Measurements from ENCODE around the gene TANGO2. TPM values are rescaled to one million over a fixed set of nuclear protein-coding genes. Genes with fewer than 3 reads are reported as not detected.

The TANGO2 gene
- total and polyA plus RNA-seq, 4 donors, result 24.8 to 45.3 (median 36.6) TPM

GRCh38 chr22:19974935-19975706 is 45.8 kb upstream of the TANGO2 start:
- peaks cover 0 to 8% of the 10 kb centered on the region in 2 donors for H3K36me3 ChIP-seq (ENCODE audit: control insufficient read depth in 1 of 2, insufficient read depth in 2 of 2, low read length in 1 of 2)
- intact Hi-C loops (cut with DNase I), result loop anchor here in 1 of 2 donors (10.0 kb wide), 1 partner anchor 110 kb away; the partner anchor contains the start of gene DGCR8
- H3K4me3 ChIP-seq (ENCODE audit: low read length in 2 of 2), result no peak overlapping the region
- no peaks in the 10 kb centered on the region for H3K9me3 ChIP-seq (ENCODE audit: control insufficient read depth, low read length)
- H3K27me3 ChIP-seq (ENCODE audit: control insufficient read depth in 1 of 2, insufficient read depth in 2 of 2, low read length in 1 of 2), result no peaks in the 10 kb centered on the region
- no peaks in the 10 kb centered on the region for H3K4me1 ChIP-seq (ENCODE audit: control insufficient read depth in 1 of 2, insufficient read depth in 2 of 2, low read length in 2 of 2)
- peak overlapping the region in 1 of 2 donors; percentile 4 for H3K27ac ChIP-seq (ENCODE audit: low read depth in 1 of 2, low read length in 2 of 2)
- no peak for DNase-seq
- ATAC-seq (ENCODE audit: low FRiP score), result no peak
- 74 to 80% methylated on average over 13 of the region's 13 CpGs for WGBS, 2 donors

GRCh38 chr22:19975707-19976035 is 45.2 kb upstream of the TANGO2 start:
- ATAC-seq (ENCODE audit: low FRiP score) (no peak), DNase-seq (no peak)
- Histone ChIP-seq H3K27me3 (ENCODE audit: control insufficient read depth in 1 of 2, insufficient read depth in 2 of 2, low read length in 1 of 2) (no peaks in the 10 kb centered on the region), H3K27ac (ENCODE audit: low read depth in 1 of 2, low read length in 2 of 2) (no peak overlapping the region), H3K4me3 (ENCODE audit: low read length in 2 of 2) (no peak overlapping the region), H3K9me3 (ENCODE audit: control insufficient read depth, low read length) (no peaks in the 10 kb centered on the region), H3K36me3 (ENCODE audit: control insufficient read depth in 1 of 2, insufficient read depth in 2 of 2, low read length in 1 of 2) (peaks cover 0 to 8% of the 10 kb centered on the region in 2 donors), H3K4me1 (ENCODE audit: control insufficient read depth in 1 of 2, insufficient read depth in 2 of 2, low read length in 2 of 2) (no peaks in the 10 kb centered on the region)
- WGBS, 2 donors, result 84 to 87% methylated on average over 4 of the region's 4 CpGs
- intact Hi-C loops (cut with DNase I), result loop anchor here in 1 of 2 donors (10.0 kb wide), 1 partner anchor 109 kb away; the partner anchor contains the start of gene DGCR8

GRCh38 chr22:19976671-19977070 is 44.2 kb upstream of the TANGO2 start:
- H3K36me3 ChIP-seq (ENCODE audit: control insufficient read depth in 1 of 2, insufficient read depth in 2 of 2, low read length in 1 of 2), result peaks cover 0 to 8% of the 10 kb centered on the region in 2 donors

GRCh38 chr22:19977296-19978243 is 43.3 kb upstream of the TANGO2 start:
- Histone ChIP-seq H3K36me3 (ENCODE audit: control insufficient read depth in 1 of 2, insufficient read depth in 2 of 2, low read length in 1 of 2) (peaks cover 0 to 8% of the 10 kb centered on the region in 2 donors), H3K27ac (ENCODE audit: low read depth in 1 of 2, low read length in 2 of 2) (no peak overlapping the region), H3K27me3 (ENCODE audit: control insufficient read depth in 1 of 2, insufficient read depth in 2 of 2, low read length in 1 of 2) (no peaks in the 10 kb centered on the region), H3K9me3 (ENCODE audit: control insufficient read depth, low read length) (no peaks in the 10 kb centered on the region), H3K4me1 (ENCODE audit: control insufficient read depth in 1 of 2, insufficient read depth in 2 of 2, low read length in 2 of 2) (no peaks in the 10 kb centered on the region), H3K4me3 (ENCODE audit: low read length in 2 of 2) (no peak overlapping the region)
- ATAC-seq (ENCODE audit: low FRiP score) (no peak), DNase-seq (no peak)
- intact Hi-C loops (cut with DNase I), result loop anchor here in 1 of 2 donors (10.0 kb wide), 1 partner anchor 107 kb away; the partner anchor contains the start of gene DGCR8
- WGBS, 2 donors, result 88 to 92% methylated on average over 32 of the region's 32 CpGs

More at GRCh38 chr22:19976671-19977070, 44.2 kb upstream of the TANGO2 start:
- no peaks in the 10 kb centered on the region for H3K4me1 ChIP-seq (ENCODE audit: control insufficient read depth in 1 of 2, insufficient read depth in 2 of 2, low read length in 2 of 2)
- H3K27me3 ChIP-seq (ENCODE audit: control insufficient read depth in 1 of 2, insufficient read depth in 2 of 2, low read length in 1 of 2), result no peaks in the 10 kb centered on the region
- 86 to 88% methylated on average over 3 of the region's 3 CpGs for WGBS, 2 donors
- H3K4me3 ChIP-seq (ENCODE audit: low read length in 2 of 2), result no peak overlapping the region
- no peak overlapping the region for H3K27ac ChIP-seq (ENCODE audit: low read depth in 1 of 2, low read length in 2 of 2)
- DNase-seq (no peak), ATAC-seq (ENCODE audit: low FRiP score) (no peak)
- intact Hi-C loops (cut with DNase I), result loop anchor here in 1 of 2 donors (10.0 kb wide), 1 partner anchor 108 kb away; the partner anchor contains the start of gene DGCR8
- no peaks in the 10 kb centered on the region for H3K9me3 ChIP-seq (ENCODE audit: control insufficient read depth, low read length)

GRCh38 chr22:19978748-19979147 is 42.2 kb upstream of the TANGO2 start:
- Histone ChIP-seq H3K9me3 (ENCODE audit: control insufficient read depth, low read length) (no peaks in the 10 kb centered on the region), H3K36me3 (ENCODE audit: control insufficient read depth in 1 of 2, insufficient read depth in 2 of 2, low read length in 1 of 2) (peaks cover 0 to 6% of the 10 kb centered on the region in 2 donors), H3K4me1 (ENCODE audit: control insufficient read depth in 1 of 2, insufficient read depth in 2 of 2, low read length in 2 of 2) (no peaks in the 10 kb centered on the region), H3K27ac (ENCODE audit: low read depth in 1 of 2, low read length in 2 of 2) (no peak overlapping the region), H3K27me3 (ENCODE audit: control insufficient read depth in 1 of 2, insufficient read depth in 2 of 2, low read length in 1 of 2) (no peaks in the 10 kb centered on the region), H3K4me3 (ENCODE audit: low read length in 2 of 2) (no peak overlapping the region)
- DNase-seq (no peak), ATAC-seq (ENCODE audit: low FRiP score) (no peak)
- WGBS, 2 donors, result 87 to 92% methylated on average over 17 of the region's 17 CpGs
- intact Hi-C loops (cut with DNase I), result loop anchor here in 1 of 2 donors (10.0 kb wide), 1 partner anchor 106 kb away; the partner anchor contains the start of gene DGCR8

GRCh38 chr22:19979712-19980493 is 41.0 kb upstream of the TANGO2 start:
- H3K36me3 ChIP-seq (ENCODE audit: control insufficient read depth in 1 of 2, insufficient read depth in 2 of 2, low read length in 1 of 2), result peaks cover 0 to 6% of the 10 kb centered on the region in 2 donors
- WGBS, 2 donors, result 91 to 92% methylated on average over 50 to 52 of the region's 52 CpGs
- no peaks in the 10 kb centered on the region for H3K4me1 ChIP-seq (ENCODE audit: control insufficient read depth in 1 of 2, insufficient read depth in 2 of 2, low read length in 2 of 2)
- no peaks in the 10 kb centered on the region for H3K9me3 ChIP-seq (ENCODE audit: control insufficient read depth, low read length)
- intact Hi-C loops (cut with DNase I), result loop anchor here in 1 of 2 donors (10.0 kb wide), 1 partner anchor 105 kb away; the partner anchor contains the start of gene DGCR8
- ATAC-seq (ENCODE audit: low FRiP score), result no peak
- no peaks in the 10 kb centered on the region for H3K27me3 ChIP-seq (ENCODE audit: control insufficient read depth in 1 of 2, insufficient read depth in 2 of 2, low read length in 1 of 2)
- no peak for DNase-seq
- H3K4me3 ChIP-seq (ENCODE audit: low read length in 2 of 2), result no peak overlapping the region
- no peak overlapping the region for H3K27ac ChIP-seq (ENCODE audit: low read depth in 1 of 2, low read length in 2 of 2)

GRCh38 chr22:19980766-19981165 is 40.1 kb upstream of the TANGO2 start:
- 48 to 66% methylated on average over 7 of the region's 7 CpGs for WGBS, 2 donors
- Histone ChIP-seq H3K4me3 (ENCODE audit: low read length in 2 of 2) (no peak overlapping the region), H3K36me3 (ENCODE audit: control insufficient read depth in 1 of 2, insufficient read depth in 2 of 2, low read length in 1 of 2) (peaks cover 0 to 6% of the 10 kb centered on the region in 2 donors), H3K9me3 (ENCODE audit: control insufficient read depth, low read length) (no peaks in the 10 kb centered on the region), H3K27me3 (ENCODE audit: control insufficient read depth in 1 of 2, insufficient read depth in 2 of 2, low read length in 1 of 2) (no peaks in the 10 kb centered on the region), H3K27ac (ENCODE audit: low read depth in 1 of 2, low read length in 2 of 2) (no peak overlapping the region), H3K4me1 (ENCODE audit: control insufficient read depth in 1 of 2, insufficient read depth in 2 of 2, low read length in 2 of 2) (no peaks in the 10 kb centered on the region)
- ATAC-seq (ENCODE audit: low FRiP score) (no peak), DNase-seq (peak in 1 of 2 donors; percentile 51)
- intact Hi-C loops (cut with DNase I), result no loop called here
